GM19397 (cell line): ENCODE data around the gene PLSCR4.
"Not testable (repeated sequence)": the region's sequence is repeated elsewhere in the genome, so short reads cannot be mapped to it uniquely, and the experiment has no call there.

Experiments used
- ATAC-seq: cut with Tn5 transposase; IDR thresholded peaks from one replicate; pipeline ENCODE4 v1.9.1; 2021; ENCODE audit warnings: mild to moderate bottlenecking, moderate library complexity; ENCODE audit not compliant: unreplicated experiment

Gene PLSCR4

DNA sequence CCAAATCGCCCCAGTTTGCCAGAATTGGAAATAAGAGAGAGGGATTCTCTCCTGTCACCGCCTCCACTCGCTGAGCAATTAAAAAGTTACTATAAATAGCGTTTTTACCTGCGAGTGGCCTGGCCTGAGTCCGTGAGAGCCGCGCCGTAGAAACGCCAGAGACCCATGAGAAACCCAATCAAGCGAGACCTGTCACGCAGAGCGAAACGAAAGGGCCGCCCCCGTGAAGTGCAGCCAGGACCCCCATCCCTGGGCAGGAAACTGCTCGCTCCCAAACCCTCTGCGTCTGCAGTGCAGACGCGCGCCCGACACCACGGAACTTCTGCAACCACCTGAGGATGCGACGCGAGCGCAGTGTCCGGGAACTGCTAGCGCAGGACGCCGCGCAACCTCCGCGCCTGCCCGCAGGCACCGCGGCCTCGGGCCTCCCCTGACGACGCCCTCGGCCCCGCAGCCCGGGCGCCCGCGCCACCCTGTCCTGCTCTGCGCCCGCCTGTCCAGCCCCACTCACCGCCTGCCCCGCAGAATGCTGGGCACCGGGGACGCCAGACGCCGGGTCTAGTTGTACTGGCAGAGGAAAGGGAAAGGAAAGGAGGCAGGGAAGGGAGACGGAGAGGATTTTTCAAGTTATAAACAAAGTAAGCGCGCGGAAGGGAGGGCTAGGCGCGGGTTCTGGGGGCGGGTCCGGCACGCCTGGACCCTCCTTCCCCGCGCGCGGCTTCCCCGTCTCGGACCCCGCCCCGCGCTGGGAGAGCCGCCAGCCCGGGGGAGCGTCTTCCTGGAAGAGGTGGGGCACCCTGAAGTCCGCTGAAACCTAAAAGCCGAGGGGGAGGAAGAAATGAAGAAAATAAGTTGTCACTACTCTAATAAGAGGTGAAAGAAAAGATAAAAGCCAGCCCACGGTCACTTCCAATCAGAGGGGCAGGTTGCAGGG is at the start of gene PLSCR4:
PLSCR4 (minus strand) TSS at position 657 of the 934 bp plus-strand sequence. CDS start 29,034 bp downstream, outside the sequence.
- ATAC-seq, result peak; percentile 65

DNA sequence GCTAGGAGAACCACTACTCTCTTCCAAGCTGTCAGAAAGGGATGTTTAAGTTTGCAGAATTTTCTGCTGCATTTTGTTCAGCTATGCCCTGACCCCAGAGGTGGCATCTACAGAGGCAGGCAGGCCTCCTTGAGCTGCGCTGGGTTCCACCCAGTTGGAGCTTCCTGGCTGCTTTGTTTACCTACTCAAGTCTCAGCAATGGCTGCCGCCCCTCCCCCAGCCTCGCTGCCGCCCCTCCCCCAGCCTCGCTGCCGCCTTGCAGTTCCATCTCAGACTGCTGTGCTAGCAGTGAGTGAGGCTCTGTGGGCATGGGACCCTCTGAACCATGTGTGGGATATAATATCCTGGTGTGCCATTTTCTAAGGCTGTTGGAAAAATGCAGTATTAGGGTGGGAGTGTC is 42.5 kb upstream of the PLSCR4 start:
- not testable (repeated sequence) for ATAC-seq

GRCh38 chr3:146283781-146284445 is 33.0 kb upstream of the PLSCR4 start:
- no peak for ATAC-seq

GRCh38 chr3:146280864-146281263 is 30.0 kb upstream of the PLSCR4 start:
- no peak for ATAC-seq

GRCh38 chr3:146279951-146280350 is 29.0 kb upstream of the PLSCR4 start:
- ATAC-seq, result no peak

DNA sequence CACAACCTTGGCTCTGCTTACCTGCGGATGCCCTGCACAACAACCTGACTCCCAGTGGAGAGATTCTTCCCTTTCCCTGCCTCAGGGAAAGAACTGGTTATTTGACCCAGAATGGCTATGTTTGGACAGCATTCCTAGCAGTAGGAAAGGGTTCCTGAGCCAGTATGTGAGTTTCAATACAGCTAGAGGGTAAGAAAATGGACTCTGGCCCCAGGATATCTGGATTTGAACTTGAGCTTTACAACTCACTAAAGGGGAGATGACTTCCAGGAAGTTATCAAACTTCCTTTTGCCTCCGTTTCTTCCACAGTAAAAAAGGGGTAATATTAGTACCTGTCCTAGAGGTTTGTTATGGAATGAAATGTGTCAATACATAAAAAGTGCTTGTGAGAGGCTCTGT is 28.1 kb upstream of the PLSCR4 start:
- no peak for ATAC-seq

DNA sequence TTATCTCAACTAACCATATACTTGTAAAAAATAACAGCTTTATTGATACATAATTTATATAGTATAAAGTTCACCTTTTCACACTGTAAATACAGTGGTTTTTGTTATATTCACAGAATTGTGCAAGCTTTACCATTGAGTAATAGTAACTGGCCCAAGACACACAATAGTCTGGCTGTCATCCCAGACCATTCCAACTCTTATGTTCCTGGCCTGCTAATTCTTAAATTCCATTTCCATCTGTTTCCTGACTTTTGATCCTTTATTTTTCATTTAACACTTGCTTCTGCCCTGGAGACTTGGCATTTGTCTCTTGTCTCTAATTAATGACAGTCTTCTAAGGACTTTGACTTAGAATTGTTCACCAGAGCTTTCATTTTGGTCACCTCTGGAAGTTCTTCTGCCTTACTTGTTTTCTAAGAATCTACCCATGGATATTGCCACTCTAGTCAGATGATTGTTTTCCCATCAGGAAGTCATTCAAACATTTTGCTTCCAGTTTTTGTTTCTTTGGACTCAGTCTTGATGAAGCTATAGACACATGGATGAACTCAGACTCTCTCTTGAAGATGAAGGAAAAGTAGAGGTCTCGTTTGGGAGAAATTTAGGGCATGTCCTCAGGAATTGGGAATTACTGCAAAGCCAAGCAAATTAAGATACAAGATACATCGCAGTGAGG is 27.2 kb upstream of the PLSCR4 start:
- ATAC-seq, result no peak

DNA sequence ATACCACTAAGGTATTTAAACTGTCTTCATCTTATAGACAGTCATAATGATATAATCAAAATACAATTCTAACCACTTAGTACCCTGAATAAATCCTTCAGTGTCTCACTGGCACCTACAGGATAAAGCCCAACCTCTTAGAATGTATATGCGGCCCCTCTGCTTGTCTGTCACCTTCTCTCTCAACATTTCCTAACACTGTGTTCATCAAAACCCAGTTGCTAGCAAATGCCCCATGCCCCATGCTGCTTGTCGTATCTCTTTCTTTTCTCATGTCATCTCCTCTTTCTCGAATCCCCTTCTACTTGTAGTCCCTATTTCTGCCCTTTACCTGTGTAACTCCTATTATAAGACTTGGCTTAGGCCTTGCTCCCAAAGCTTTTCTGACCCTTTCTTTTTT is 24.6 kb upstream of the PLSCR4 start:
- ATAC-seq, result no peak

DNA sequence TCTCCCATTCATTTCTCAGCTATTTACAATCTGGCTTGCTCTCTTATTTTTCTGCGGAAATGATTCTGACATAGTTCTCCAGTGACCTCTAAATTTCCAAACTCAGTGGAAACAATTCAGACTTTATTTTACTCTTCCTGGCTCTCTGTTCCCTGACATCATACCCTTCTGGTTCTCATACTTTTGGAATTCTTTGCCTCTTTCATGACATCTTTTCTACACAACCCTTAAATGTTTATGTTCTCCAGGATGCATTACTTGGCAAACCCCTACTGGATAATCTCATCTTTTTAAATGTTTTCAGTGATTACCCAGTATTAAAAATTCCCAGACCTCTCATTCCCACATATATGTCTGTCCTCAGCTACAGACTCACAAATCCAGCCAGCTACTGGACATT is 23.9 kb upstream of the PLSCR4 start:
- ATAC-seq, result no peak

DNA sequence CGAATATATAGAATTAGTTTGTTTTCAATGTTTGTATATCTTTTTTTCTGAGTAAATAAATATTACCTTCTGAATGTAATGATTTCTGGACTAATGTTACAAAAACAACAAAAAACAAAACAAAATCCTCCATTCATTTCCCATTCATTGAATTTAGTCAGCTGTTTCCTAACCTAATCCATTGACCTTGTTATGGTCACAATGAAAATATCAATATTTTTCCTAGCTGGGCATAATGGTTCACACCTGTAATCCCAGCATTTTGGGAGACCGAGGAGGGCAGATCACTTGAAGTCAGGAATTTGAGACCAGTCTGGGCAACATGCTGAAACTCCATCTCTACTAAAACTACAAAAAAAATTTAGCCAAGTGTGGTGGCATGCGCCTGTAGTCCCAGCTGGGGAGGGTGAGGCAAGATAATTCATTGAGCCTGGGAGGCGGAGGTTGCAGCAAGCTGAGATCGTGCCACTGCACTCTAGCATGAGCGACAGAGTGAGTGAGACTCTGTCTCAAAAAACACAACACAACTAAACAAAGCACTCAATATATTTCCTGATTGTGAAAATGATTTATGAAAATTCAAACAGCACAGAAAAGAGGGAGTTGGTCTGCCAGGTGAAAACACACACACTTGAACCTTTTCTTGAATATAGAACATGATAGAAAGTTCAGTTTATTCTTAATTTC is 23.0 kb upstream of the PLSCR4 start:
- ATAC-seq, result no peak

DNA sequence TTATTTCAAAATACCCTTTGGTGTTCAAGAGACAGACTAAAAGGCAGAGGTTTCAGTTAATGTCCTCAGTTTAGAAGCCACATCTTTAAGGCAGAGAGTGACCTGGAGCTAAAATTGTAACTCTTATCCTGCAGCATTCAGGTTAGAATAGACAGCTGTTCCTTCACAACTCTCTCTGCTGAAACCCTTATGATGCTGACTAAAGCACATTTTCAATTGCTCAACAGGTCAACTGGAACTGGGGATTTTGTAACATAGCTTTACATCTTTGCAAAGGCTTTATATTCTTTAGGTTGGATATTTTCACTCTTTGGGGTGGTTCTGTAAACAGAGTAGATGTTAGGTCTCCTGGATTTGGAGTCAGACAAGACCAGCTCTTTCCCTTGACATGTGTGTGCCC is 20.3 kb upstream of the PLSCR4 start:
- no peak for ATAC-seq

GRCh38 chr3:146269271-146269670 is 18.4 kb upstream of the PLSCR4 start:
- ATAC-seq, result no peak

GRCh38 chr3:146268535-146269219 is 17.8 kb upstream of the PLSCR4 start:
- no peak for ATAC-seq

- no peak for ATAC-seq
Observed at GRCh38 chr3:146265720-146266119, 14.8 kb upstream of the PLSCR4 start.

DNA sequence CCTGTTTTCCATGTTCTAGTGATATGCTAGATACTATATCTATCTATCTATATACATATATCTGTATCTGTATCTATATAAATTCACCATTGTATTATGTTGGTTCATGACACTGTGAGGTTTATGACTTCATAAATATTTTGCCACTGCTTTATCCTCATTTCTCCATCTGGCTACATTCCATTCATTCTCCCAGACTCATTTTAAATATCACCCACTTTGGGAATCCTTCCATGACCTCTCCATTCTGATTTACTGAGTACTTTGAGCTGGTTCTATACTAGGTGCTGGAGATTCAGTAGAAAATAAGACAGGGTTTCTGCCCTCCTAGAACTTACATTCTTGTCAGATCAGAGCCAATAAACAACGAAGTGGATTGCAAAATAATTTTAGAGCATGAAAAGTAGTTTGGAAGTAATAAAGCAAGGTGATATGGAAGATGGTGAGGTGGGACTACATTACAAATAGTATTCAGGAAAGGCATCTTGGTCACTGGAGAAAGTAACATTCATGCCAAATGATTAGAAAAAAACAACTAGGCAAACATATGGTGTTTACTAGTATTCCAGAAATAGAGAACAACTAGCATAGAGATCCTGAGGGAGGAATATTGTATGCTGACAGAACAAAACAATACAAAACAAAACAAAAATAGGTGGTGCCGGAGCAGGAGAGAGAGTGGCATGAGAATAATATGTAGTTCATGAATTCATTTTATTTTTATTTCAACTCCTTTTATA is 11.6 kb upstream of the PLSCR4 start:
- no peak for ATAC-seq

GRCh38 chr3:146259880-146260589 is 9.1 kb upstream of the PLSCR4 start:
- no peak for ATAC-seq

- no peak for ATAC-seq
Observed at GRCh38 chr3:146256851-146257486, 6.1 kb upstream of the PLSCR4 start.

- ATAC-seq, result not testable (repeated sequence)
Observed at GRCh38 chr3:146252445-146252844, 1.5 kb upstream of the PLSCR4 start.

- ATAC-seq, result no peak
Observed at GRCh38 chr3:146249921-146250320, 984 bp downstream of the PLSCR4 start.
